Calu3 (cell line): ENCODE measurements around the gene SRRM1. TPM values are rescaled to one million over a fixed set of nuclear protein-coding genes. Genes with fewer than 3 reads are reported as not detected.
"Not testable (repeated sequence)": the region's sequence is repeated elsewhere in the genome, so short reads cannot be mapped to it uniquely, and the experiment has no call there.

ENCODE experiments used
- BruUV-seq: library from RNA; stranded (reverse); fragments of 400-500 nt; replicated peaks from 2 replicates; lab custom pipeline; 2021; lab: Mats Ljungman, UMichigan
- CTCF ChIA-PET: fragments of 300-600 bp; sonication (Branson Sonifier 250); formaldehyde crosslinking; loops from one replicate; lab custom pipeline; 2022; ENCODE audit warnings: antibody characterized with exemption; lab: Charles Lee
- DNase-seq: peaks from one replicate; pipeline ENCODE4 v3.0.0; 2022
- H3K27ac Mint-ChIP-seq: one replicate; pipeline ENCODE4 v1.8.0; 2022; ENCODE audit warnings: mixed read lengths; ENCODE audit not compliant: unreplicated experiment
- H3K27me3 Mint-ChIP-seq: one replicate; pipeline ENCODE4 v1.8.0; 2022; ENCODE audit warnings: mixed read lengths; ENCODE audit not compliant: unreplicated experiment
- H3K36me3 Mint-ChIP-seq: one replicate; pipeline ENCODE4 v1.8.0; 2022; ENCODE audit warnings: mild to moderate bottlenecking, moderate library complexity, mixed read lengths; ENCODE audit not compliant: insufficient read depth, unreplicated experiment
- H3K4me1 Mint-ChIP-seq: one replicate; pipeline ENCODE4 v1.8.0; 2022; ENCODE audit warnings: mild to moderate bottlenecking, low read depth, mixed read lengths; ENCODE audit not compliant: unreplicated experiment
- H3K4me3 Mint-ChIP-seq: one replicate; pipeline ENCODE4 v1.8.0; 2022; ENCODE audit warnings: mild to moderate bottlenecking, low read depth, moderate library complexity, mixed read lengths; ENCODE audit not compliant: unreplicated experiment
- H3K9me3 Mint-ChIP-seq: one replicate; pipeline ENCODE4 v1.8.0; 2022; ENCODE audit warnings: low read depth, mixed read lengths; ENCODE audit not compliant: unreplicated experiment
- CTCF ChIP-seq: fragments of 200-600 bp; IDR thresholded peaks from one replicate; pipeline ENCODE4 v1.8.0; 2022; ENCODE audit warnings: antibody characterized with exemption; ENCODE audit not compliant: unreplicated experiment
- intact Hi-C: fragments of 100-400 bp; cut with micrococcal nuclease; formaldehyde crosslinking; loops from one replicate; pipeline ENCODE4 v1.10.0; 2022; ENCODE audit not compliant: unreplicated experiment
- total RNA-seq: library from RNA; stranded (reverse); gene quantifications from 2 replicates; pipeline ENCODE4 v1.2.3, GENCODE V29; 2022

The SRRM1 gene
- total RNA-seq, 1 experiment from 2014 or later: 130 TPM

- CTCF ChIA-PET: no interaction called here
- Mint-ChIP-seq H3K27ac (no peak overlapping the region), H3K36me3 (peaks cover 1% of the 10 kb centered on the region), H3K4me3 (no peak overlapping the region), H3K27me3 (no peaks in the 10 kb centered on the region), H3K4me1 (peaks cover 3% of the 10 kb centered on the region), H3K9me3 (no peaks in the 10 kb centered on the region)
- no peak for DNase-seq
- no peak for TF ChIP-seq CTCF
- no TSS peak for BruUV-seq
- intact Hi-C loops: no loop called here
These were observed 56.5 kb downstream of the SRRM1 start for GRCh38 chr1:24699628-24700027.

GRCh38 chr1:24702511-24703293, 59.6 kb downstream of the SRRM1 start:
- Mint-ChIP-seq H3K36me3 (peaks cover 3% of the 10 kb centered on the region), H3K4me1 (peaks cover 17% of the 10 kb centered on the region), H3K27me3 (no peaks in the 10 kb centered on the region), H3K4me3 (no peak overlapping the region), H3K9me3 (no peaks in the 10 kb centered on the region), H3K27ac (no peak overlapping the region)
- CTCF ChIA-PET: no interaction called here
- intact Hi-C loops: no loop called here
- BruUV-seq: no TSS peak
- no peak for TF ChIP-seq CTCF
- DNase-seq: no peak

GRCh38 chr1:24704411-24705259, 61.5 kb downstream of the SRRM1 start:
- no peaks in the 10 kb centered on the region for H3K27me3 Mint-ChIP-seq
- H3K4me3 Mint-ChIP-seq: peak overlapping the region; percentile 66
- no TSS peak for BruUV-seq
- intact Hi-C loops: no loop called here
- H3K27ac Mint-ChIP-seq: peak overlapping the region; percentile 83
- no peak for DNase-seq
- no peaks in the 10 kb centered on the region for H3K9me3 Mint-ChIP-seq
- CTCF ChIA-PET: interaction anchor here (0.7 to 1.5 kb wide), 3 partner anchors 21 to 126 kb away, joined by 3 to 4 read pairs (median 3); partner anchors contain the start of gene CLIC4
- peaks cover 17% of the 10 kb centered on the region for H3K4me1 Mint-ChIP-seq
- no peak for TF ChIP-seq CTCF
- H3K36me3 Mint-ChIP-seq: peaks cover 3% of the 10 kb centered on the region

- CTCF ChIA-PET: interaction anchor here (0.5 to 1.5 kb wide), 4 partner anchors 19 to 125 kb away, joined by 3 to 4 read pairs (median 3); partner anchors contain the start of gene CLIC4
- peaks cover 17% of the 10 kb centered on the region for H3K4me1 Mint-ChIP-seq
- no peak for TF ChIP-seq CTCF
- intact Hi-C loops: no loop called here
- no peaks in the 10 kb centered on the region for H3K9me3 Mint-ChIP-seq
- peak overlapping the region; percentile 83 for H3K27ac Mint-ChIP-seq
- H3K36me3 Mint-ChIP-seq: peaks cover 3% of the 10 kb centered on the region
- H3K27me3 Mint-ChIP-seq: no peaks in the 10 kb centered on the region
- DNase-seq: peak; percentile 90
- peak overlapping the region; percentile 66 for H3K4me3 Mint-ChIP-seq
- no TSS peak for BruUV-seq
These were observed 62.4 kb downstream of the SRRM1 start for GRCh38 chr1:24705260-24706073.

- H3K9me3 Mint-ChIP-seq, intact Hi-C loops, BruUV-seq, H3K27me3 Mint-ChIP-seq, DNase-seq, H3K36me3 Mint-ChIP-seq: not testable (repeated sequence)
- peak overlapping the region; percentile 66 for H3K4me3 Mint-ChIP-seq
- peaks cover 17% of the 10 kb centered on the region for H3K4me1 Mint-ChIP-seq
- H3K27ac Mint-ChIP-seq: peak overlapping the region; percentile 83
- CTCF ChIA-PET: interaction anchor here (1.5 kb wide), 1 partner anchor 39 kb away, joined by 4 read pairs; the partner anchor contains the start of gene CLIC4
These were observed 62.9 kb downstream of the SRRM1 start for GRCh38 chr1:24706074-24706389.
